Mesothelial cell of epicardium (in vitro differentiated cells): ENCODE measurements around the gene SYTL5. TPM values are rescaled to one million over a fixed set of nuclear protein-coding genes. Genes with fewer than 3 reads are reported as not detected.

Source experiments
- DNase-seq, 2 experiments: peaks; one replicate each; pipeline ENCODE4 v3.0.0; 2021; ENCODE audit warnings: low spot score in 2 of 2; ENCODE audit not compliant: unreplicated experiment in 2 of 2
- H3K27ac Mint-ChIP-seq: 2 replicates; pipeline ENCODE4 v1.8.0; 2021; ENCODE audit warnings: mixed read lengths
- H3K27me3 Mint-ChIP-seq: 2 replicates; pipeline ENCODE4 v1.8.0; 2021; ENCODE audit warnings: low read depth, mixed read lengths
- H3K36me3 Mint-ChIP-seq: 2 replicates; pipeline ENCODE4 v1.8.0; 2021; ENCODE audit warnings: mixed read lengths
- H3K4me1 Mint-ChIP-seq: 2 replicates; pipeline ENCODE4 v1.8.0; 2021; ENCODE audit warnings: mixed read lengths
- H3K4me3 Mint-ChIP-seq: 2 replicates; pipeline ENCODE4 v1.8.0; 2021; ENCODE audit warnings: mild to moderate bottlenecking, moderate library complexity, mixed read lengths
- H3K9me3 Mint-ChIP-seq: 2 replicates; pipeline ENCODE4 v1.8.0; 2021; ENCODE audit warnings: mixed read lengths
- microRNA-seq: library from miRNA; unstranded; fragments of <30 nt; microRNA quantifications from one replicate; pipeline ENCODE4 v1.2.0, GENCODE V29; 2021; ENCODE audit warnings: inconsistent platforms, mixed read lengths
- total RNA-seq: library from RNA; stranded (reverse); gene quantifications from 3 replicates; pipeline ENCODE4 v1.2.1, GENCODE V29; 2021
- TF ChIP-seq, protein P1 (sequence below): fragments of 200-600 bp; sonication (generic); IDR thresholded peaks from one replicate; pipeline ENCODE4 v1.5.0; 2021; ENCODE audit warnings: antibody characterized with exemption; ENCODE audit not compliant: unreplicated experiment

SYTL5 gene
- total RNA-seq, 1 donor from 2014 or later = 2.2 TPM

DNA sequence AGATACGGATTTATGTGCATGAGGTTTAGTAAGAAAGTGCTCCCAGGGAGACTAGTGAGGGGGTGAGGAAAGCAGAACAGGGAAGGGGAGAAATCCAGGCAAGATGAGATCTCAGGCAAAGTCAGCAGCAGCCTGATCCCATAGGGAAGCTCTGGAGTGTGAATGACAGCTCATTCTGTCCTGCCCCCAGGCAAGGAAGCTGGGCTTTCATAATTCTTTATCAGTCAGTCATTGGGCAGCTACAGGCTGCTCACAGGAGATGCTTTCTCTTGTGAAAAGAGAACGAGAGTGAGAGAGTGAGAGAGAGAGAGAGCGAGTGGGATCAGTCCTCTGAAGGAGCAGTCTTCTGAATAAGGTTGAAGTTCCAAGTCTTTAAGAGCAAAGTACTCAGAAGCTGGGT is 166.2 kb downstream of the SYTL5 start:
- H3K4me3 Mint-ChIP-seq = no peak overlapping the region
- no peaks in the 10 kb centered on the region for H3K27me3 Mint-ChIP-seq
- TF ChIP-seq, protein P1, sequence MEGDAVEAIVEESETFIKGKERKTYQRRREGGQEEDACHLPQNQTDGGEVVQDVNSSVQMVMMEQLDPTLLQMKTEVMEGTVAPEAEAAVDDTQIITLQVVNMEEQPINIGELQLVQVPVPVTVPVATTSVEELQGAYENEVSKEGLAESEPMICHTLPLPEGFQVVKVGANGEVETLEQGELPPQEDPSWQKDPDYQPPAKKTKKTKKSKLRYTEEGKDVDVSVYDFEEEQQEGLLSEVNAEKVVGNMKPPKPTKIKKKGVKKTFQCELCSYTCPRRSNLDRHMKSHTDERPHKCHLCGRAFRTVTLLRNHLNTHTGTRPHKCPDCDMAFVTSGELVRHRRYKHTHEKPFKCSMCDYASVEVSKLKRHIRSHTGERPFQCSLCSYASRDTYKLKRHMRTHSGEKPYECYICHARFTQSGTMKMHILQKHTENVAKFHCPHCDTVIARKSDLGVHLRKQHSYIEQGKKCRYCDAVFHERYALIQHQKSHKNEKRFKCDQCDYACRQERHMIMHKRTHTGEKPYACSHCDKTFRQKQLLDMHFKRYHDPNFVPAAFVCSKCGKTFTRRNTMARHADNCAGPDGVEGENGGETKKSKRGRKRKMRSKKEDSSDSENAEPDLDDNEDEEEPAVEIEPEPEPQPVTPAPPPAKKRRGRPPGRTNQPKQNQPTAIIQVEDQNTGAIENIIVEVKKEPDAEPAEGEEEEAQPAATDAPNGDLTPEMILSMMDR = no peak
- peaks cover 8% of the 10 kb centered on the region for H3K9me3 Mint-ChIP-seq
- H3K4me1 Mint-ChIP-seq = no peaks in the 10 kb centered on the region
- no peak for DNase-seq
- no peak overlapping the region for H3K27ac Mint-ChIP-seq
- H3K36me3 Mint-ChIP-seq = no peaks in the 10 kb centered on the region

DNA sequence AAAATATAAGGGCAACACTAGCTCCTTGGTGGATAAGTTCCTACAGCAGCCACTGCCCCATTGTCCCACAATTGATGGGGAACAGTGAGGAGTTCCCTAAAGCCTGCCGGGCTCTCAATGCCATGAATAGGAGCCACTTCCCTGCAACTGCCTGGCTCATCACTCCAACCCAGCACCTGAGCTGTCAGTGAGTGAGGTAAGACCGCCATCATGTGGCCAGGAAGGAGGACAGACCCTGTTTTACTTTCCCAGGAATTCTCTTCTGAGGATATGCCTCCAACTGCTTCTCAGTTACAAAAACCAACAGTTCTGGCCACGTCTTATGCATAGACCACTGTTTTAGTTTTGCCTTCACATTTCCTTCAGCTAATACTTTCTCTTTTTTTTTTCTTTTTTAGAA is 168.8 kb downstream of the SYTL5 start:
- DNase-seq = peak in 1 of 2 experiments; percentile 45
- H3K27ac Mint-ChIP-seq = no peak overlapping the region
- H3K36me3 Mint-ChIP-seq = no peaks in the 10 kb centered on the region
- no peaks in the 10 kb centered on the region for H3K27me3 Mint-ChIP-seq
- peaks cover 12% of the 10 kb centered on the region for H3K9me3 Mint-ChIP-seq
- TF ChIP-seq, protein P1 = no peak
- H3K4me1 Mint-ChIP-seq = peaks cover 5% of the 10 kb centered on the region
- H3K4me3 Mint-ChIP-seq = no peak overlapping the region

DNA sequence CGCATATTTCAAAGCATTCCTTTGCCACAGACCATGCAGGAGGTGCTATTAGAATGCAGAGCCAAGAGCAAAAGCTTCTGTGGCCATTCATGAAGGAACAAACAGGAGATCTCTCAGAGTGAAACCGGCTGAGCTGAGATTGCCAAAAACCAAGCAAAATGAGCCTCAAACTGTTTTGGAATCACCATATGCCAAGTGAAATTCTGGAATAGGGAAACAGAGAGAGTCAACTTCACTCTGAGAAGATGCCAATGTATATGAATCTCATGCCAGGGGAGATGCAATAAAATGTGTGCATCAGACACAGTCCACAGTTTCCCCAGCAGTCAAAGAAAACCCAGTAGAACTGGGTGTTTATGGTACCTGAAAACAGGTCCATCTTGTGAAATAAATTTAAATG is 172.0 kb downstream of the SYTL5 start:
- TF ChIP-seq, protein P1 = no peak
- DNase-seq = no peak
- H3K9me3 Mint-ChIP-seq = peaks cover 18% of the 10 kb centered on the region
- H3K27ac Mint-ChIP-seq = no peak overlapping the region
- peaks cover 5% of the 10 kb centered on the region for H3K4me1 Mint-ChIP-seq
- H3K27me3 Mint-ChIP-seq = no peaks in the 10 kb centered on the region
- H3K4me3 Mint-ChIP-seq = no peak overlapping the region
- no peaks in the 10 kb centered on the region for H3K36me3 Mint-ChIP-seq

Small RNA genes lying within 50 kb of the gene (microRNA-seq; reads per million reads assigned to microRNA genes)
- not detected for gene MIR548AJ2

Other genes with a start within 250 kb of the SYTL5 start
- gene CYBB, start 226.5 kb upstream of the SYTL5 start, total RNA-seq = 0.05 to 0.38 TPM (median 0.07 TPM) in 3 replicates
- 10.6 to 13.0 TPM (median 10.8 TPM) in 3 replicates for gene DYNLT3, start 159.0 kb upstream of the SYTL5 start, total RNA-seq
- 14.5 to 18.6 TPM (median 17.1 TPM) in 3 replicates for gene SRPX, start 214.3 kb downstream of the SYTL5 start, total RNA-seq